GF-D8 (cell line): ENCODE data around the gene WIZ.

ENCODE experiments used
- DNase-seq: peaks from one replicate; lab custom pipeline; 2025; lab: John Stamatoyannopoulos, UW

The WIZ gene

DNA sequence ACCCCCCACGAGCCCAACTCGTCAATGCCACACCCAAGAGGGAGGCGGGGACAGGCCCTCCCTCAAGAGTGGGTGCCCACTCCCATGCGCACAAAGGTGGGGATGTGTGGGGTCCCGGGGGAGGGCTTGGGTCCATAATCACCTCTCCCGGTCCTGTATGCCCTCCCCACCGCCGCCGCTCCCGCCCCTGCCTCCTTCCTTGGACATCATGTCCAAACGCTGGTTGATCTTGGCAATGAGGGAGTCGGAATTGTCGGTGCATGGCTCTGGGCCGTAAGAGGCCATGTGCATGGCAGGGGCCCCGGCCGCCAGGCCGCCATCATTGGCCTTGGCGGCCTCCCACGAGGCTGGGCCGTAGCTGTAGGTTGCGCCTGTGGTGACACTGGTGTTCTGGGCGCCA lies 76.1 kb downstream of the WIZ start:
- DNase-seq, result no peak

GRCh38 chr19:15372891-15373301 lies 76.9 kb downstream of the WIZ start:
- no peak for DNase-seq

GRCh38 chr19:15372470-15372869 lies 77.3 kb downstream of the WIZ start:
- DNase-seq, result no peak

DNA sequence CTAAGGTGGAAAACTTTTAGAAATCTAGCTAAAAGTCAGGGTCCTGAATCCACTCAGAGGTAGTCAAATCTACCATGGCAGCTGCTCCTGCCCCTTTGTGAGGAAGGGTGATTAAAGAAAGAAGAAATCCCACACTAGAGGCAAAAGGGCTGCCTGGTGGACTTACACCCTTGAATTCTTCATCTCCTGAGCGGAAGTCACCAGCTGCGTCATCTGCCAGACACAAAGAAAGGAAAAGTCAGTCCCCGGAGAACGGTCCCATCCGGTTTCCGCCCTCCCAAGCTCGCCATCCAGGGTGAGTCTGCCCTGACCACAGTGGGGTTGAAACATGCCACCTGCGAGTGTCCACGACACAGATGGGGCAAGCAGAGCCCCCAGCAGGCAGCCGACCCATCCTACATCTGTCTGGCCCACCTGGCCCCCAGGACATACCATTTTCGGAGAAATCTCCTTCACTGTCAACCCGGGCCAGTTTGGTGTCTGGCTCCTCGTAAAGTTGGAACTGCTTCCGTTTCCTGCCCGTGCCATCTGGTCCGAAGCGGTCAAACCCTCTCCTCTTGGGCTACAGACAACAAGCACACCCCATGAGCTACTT lies 77.9 kb downstream of the WIZ start:
- no peak for DNase-seq

DNA sequence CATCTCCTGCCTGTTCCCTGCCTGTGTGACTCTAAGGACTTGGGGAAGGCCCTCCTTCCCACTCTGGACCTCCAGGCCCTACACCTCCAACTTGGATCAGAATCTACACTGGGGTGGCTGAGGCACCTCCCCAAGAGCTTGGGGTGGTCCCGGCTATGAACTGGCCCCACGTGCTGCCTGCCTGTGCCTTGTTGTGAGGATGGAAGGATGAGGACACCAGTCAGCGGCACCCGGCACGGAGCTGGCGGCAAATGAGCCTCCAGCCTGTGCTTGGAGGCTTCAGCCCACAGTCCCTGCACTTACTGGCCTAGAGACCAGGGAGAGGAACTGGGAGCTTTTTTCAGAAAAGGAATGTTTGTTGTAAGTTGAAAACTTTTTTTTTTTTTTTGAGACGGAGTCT lies 78.6 kb downstream of the WIZ start:
- no peak for DNase-seq
